GM19438 (cell line): ENCODE data around the gene ERAP2.

Experiments used
- ATAC-seq: cut with Tn5 transposase; IDR thresholded peaks from one replicate; pipeline ENCODE4 v1.9.1; 2021; ENCODE audit warnings: low read depth; ENCODE audit not compliant: unreplicated experiment

ERAP2 gene

DNA sequence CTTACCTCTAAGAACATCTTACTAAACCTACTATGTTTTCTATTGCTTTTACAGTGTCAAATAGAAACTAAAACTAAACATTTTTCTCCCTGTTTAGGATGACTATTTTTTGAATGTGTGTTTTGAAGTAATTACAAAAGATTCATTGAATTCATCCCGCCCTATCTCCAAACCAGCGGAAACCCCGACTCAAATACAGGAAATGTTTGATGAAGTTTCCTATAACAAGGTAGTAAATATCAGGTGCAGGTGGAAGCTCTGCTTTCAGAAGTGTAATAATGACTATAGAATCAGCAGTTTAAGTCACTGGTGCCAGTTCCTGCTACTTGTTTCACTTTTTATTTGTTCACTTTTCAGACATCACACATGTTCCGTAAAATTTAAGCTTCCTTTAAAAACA, 20.0 kb downstream of the ERAP2 start:
- no peak for ATAC-seq

- ATAC-seq = peak; percentile 97
Observed at GRCh38 chr5:96896806-96897205, 20.5 kb downstream of the ERAP2 start.

DNA sequence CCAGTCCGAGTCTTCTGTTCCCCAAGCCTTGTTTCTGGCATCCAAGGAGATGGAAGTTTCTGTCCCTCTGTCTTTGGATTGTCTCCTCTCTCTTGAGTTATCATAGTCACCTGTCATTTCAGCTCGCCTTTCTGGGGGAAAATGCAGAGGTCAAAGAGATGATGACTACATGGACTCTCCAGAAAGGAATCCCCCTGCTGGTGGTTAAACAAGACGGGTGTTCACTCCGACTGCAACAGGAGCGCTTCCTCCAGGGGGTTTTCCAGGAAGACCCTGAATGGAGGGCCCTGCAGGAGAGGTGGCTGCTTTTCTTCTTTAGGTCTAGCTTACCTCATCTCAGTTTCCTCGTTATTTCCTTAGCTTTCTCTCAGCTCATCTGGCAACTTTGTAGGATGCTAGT, 25.1 kb downstream of the ERAP2 start:
- no peak for ATAC-seq

DNA sequence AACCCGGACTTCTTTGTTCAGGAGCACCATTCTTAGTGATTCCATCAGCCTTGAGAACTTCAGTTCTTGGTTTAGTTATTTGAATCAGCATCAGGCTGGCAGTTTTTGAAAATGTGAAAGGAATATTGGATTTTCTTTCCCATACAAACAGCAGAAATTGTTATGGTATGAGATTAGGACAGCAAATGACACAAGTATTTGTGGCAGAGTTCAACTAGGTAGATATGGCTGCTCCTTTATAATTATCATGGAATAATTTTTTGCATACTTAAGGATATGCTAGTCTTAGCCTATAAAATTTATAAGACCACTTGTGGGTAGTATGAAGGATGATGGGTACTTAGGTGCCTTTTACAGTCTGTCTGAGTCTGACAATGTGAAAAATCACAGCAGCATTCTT, 25.5 kb downstream of the ERAP2 start:
- ATAC-seq = no peak

GRCh38 chr5:96902876-96903275, 26.6 kb downstream of the ERAP2 start:
- ATAC-seq = no peak

DNA sequence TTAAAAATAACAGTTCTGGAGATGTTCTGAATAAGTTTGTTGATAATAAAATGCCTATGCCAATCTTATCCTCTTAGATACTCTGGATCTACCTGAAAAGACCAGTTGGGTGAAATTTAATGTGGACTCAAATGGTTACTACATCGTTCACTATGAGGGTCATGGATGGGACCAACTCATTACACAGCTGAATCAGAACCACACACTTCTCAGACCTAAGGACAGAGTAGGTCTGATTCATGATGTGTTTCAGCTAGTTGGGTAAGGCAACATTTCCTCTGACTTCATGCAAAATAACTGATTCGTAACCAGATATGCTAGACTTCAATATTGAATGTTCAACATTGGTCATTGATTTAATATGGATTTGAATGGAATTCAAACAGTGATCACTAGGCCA, 27.0 kb downstream of the ERAP2 start:
- ATAC-seq = no peak

DNA sequence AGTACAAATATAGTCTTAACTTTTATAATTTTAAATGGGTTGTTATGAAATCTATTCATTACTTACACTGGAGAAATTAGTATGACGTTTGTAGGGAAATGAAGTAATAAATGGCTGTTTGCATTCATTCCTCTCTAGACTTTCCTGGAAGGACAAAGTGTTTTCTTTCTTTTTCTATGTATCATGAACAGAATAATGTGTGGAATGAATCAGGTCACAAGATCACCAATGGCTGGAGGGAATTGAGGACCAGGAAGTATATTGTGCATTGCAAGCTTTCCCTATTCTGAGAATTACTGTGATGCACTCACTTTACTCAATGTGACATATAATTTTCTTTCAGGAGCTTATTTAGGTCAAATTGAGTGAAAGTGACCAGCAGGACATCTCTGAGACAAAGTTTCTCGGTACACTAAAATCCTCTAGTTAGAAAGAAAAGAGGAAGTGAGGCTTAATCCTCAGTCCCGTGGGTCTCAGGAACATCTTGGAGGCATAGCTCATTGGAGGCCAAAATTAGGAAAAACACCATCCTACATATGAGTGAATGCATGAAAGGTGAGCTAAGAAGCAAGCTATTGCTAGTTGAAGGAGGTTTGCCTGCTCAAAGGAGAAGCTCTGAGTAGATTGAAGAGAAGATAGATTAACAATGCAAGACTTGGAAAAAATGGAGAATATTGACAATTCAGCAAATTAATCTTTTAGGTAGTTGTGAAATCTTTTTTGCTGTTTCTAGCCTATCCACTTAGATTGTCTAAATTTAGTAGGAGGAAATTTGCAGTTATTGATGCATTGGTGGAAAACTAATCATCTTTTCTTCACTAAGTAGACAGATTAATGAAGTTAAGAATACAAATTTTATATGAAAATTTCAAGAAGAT, 28.0 kb downstream of the ERAP2 start:
- ATAC-seq = no peak

GRCh38 chr5:96905864-96906263, 29.6 kb downstream of the ERAP2 start:
- ATAC-seq = no peak

DNA sequence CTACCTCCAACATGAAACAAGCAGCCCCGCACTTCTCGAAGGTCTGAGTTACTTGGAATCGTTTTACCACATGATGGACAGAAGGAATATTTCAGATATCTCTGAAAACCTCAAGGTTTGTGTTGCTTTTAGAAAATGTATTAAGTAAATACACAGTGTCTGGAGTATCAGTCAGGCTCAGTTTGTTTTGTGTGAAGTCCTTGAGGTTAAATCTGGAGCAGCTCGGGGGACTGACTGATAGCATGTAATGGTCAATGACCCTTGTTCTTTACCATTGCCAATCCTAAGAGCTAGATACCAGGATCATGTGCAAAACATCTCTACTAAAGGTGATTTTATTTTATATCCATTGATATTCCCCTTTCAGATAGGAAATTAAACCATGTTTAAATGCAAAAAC, 32.7 kb downstream of the ERAP2 start:
- no peak for ATAC-seq

GRCh38 chr5:96909435-96909834, 33.1 kb downstream of the ERAP2 start:
- no peak for ATAC-seq

DNA sequence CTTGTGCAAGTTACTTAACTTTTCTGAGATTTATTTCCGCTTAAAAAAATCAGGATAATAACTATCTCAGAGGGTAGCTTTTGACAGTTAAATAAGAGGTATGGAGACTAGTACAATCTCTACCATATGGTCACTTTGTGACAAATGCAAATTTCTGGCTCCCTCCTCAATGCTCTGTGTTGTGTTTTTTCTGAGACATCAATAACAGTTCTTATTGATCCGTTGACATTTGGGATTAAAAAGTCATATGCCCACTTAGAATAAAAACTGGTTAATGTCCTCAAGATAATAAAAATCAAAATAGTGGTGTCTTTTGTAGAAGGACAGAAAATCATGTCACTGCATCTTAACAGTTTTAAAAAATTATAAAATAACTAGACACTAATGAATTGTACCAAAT, 34.8 kb downstream of the ERAP2 start:
- no peak for ATAC-seq

DNA sequence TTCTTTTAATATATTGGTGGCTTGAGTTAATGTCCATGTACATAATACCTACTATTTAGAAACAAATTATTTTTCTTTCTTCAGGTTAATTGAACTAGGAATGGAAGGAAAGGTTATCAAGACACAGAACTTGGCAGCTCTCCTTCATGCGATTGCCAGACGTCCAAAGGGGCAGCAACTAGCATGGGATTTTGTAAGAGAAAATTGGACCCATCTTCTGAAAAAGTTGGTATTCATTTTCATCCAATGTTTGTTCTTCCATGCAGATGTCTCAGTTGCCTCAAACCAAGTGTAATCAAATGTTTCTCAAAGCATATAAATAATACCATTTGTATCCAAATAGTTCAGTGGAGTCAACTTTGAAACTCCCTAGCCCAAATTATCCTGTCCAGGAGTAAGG, 36.9 kb downstream of the ERAP2 start:
- no peak for ATAC-seq

- ATAC-seq = peak; percentile 44
Observed at GRCh38 chr5:96919754-96920197, 43.5 kb downstream of the ERAP2 start.

DNA sequence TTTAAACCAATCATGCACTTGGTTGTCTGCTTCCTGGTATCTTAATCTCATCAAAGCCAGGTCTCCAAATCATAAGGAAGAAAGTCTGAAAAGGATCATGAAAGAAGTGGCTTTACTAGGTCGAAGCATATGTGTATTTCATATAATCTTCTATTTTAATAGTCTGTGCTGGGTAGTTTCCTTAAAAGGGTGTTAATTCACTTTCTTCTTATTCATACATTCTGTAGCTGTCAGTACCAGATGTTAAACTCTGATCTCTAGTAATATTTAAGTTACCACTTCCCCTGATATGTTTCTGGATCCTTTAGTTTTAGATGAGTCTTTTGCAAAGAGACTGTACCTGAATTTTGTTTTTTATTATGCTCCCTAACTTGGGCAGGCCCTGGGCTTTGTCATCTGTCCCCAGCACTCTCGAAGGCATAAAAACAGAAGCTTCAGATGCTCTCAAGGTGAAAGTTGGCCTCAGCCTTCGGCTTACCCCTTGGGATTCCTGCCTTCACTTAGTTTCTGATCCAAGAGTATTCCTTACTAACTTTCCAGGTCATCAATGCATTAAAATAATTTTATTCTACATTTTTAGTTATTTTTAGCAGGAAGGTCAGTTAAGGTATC, 44.5 kb downstream of the ERAP2 start:
- no peak for ATAC-seq

- no peak for ATAC-seq
Observed at GRCh38 chr5:96922499-96923244, 46.4 kb downstream of the ERAP2 start.

DNA sequence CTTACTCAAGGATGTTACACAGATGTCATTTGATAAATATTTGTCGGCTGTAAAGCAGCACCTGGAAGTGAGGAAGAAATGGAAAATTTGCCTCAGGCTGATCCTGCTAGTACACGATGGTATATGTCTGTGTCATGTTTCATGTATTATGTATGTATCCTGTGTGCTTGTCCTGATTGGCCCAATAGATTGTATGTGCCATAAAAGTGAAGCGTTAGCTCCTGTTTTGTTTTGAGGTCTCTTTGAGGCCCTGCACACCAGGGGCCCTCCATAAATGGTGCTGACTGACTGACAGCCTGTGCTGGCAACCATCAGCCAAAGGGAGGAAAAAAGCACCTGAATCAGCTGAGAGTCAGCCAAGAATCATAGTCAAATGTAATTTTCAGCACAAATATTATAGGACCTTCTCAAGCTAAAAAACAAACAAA, 47.7 kb downstream of the ERAP2 start:
- no peak for ATAC-seq

DNA sequence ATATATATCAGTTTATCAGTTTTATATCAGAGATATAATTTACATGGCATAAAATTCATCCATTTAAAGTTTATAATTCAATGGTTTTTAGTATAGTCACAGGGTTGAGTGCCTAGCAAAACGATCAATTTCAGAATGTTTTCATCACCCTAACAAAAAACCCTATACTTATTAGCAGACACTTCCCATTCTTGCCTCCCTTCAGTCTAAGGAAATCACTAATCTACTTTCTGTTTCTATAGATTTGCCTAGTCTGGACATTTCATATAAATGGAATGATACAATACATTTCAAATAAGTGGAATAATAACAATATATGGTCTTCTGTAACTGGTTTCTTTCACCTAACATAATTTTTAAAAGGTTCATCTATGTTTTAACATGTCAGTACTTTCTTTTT, 50.0 kb downstream of the ERAP2 start:
- no peak for ATAC-seq

GRCh38 chr5:96927008-96927407, 50.7 kb downstream of the ERAP2 start:
- no peak for ATAC-seq

DNA sequence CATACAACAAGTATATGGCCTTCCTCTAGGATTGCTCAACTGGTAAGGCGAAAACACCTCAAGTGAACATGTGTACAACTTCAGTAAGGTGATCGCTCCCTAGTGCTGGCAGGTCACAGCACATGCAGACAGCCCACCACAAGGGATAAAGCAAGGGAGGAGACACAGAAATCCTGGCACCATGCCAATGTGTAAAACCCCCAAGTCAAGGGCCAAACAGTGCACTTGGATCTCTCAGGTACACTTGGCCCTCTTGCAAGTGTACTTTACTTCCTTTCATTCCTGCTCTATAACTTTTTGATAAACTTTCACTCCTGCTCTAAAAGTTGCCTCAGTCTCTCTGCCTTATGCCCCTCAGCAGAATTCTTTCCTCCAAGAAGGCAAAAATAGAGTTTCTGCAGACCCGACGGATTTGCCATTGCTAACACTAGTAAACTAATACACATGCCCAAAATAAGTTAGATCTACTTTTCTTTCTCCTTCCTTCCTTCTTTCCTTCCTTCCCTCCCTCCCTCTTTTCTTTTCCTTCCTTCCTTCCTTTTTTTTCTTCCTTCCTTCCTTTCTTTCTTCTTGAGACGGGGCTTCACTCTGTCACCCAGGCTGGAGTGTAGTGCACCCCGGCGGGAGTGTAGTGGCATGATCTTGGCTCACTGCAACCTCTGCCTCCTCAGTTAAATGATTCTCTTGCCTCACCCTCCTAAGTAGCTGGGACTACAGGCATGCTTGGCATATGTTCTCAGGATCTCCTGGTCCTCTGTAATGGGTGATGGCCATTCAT, 52.8 kb downstream of the ERAP2 start:
- no peak for ATAC-seq

GRCh38 chr5:96930058-96930457, 53.8 kb downstream of the ERAP2 start:
- no peak for ATAC-seq

- ATAC-seq = no peak
Observed at GRCh38 chr5:96930589-96930988, 54.3 kb downstream of the ERAP2 start.
